ENCODE results near the gene PSMD13.
A peak's percentile ranks its signal among the peaks of the same experiment; 100 is the strongest.

PSMD13 gene

DNA sequence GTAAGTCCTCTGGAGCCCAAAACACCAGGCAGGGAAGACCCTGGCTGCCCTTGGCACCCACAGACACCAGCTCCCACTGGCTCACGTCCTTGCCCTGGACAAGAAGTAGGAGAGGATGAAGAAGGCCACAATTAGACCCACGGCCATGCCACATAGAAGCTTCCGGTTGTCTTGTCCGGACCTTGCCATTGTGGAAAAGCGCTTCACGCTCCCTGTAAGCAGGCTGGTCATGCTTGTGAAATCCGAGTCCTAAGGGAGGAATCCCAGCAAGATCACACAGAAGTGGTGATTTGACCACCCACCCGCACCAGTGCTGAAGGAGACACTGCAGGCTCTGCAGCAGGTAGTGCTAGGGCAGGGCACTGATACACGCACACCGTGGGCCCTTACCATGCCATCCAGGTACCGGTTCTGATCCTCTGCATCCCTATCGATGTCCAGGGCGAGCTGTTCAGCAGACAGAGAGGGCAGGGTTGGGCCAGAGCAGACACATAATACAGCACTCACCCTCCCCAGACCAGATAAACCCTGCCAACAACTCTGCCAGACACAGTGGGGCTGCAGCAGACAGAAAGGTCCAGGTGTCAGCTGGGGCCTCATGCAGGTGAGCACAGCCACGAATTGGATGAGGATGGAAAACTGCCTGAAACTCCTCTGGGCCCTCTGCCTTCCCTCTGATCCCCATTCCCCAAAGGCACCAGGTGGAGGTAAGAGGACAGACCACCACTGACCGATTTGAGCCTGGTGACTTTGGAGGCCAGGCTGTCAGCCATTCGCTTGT is 31.4 kb upstream of the PSMD13 start:
- DNase-seq: no peak

DNA sequence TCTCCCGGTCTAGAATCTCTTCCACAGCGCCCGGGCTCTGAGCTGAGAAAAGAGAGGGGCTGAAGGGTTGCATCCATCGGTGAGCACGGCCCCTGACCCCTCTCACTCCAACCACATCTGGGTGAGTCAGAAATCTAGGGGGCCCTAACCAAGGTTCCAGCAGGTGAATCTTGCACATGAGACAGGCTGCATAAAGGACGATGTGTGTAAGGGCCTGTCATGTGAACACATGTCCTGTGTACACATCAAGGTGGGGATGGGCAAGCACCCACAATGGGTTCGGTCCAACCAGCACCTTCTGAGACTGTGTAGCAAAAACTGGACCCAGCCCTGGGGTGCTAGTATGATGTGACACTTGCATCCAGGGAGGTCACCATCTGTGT is 30.8 kb upstream of the PSMD13 start:
- no peak for DNase-seq

DNA sequence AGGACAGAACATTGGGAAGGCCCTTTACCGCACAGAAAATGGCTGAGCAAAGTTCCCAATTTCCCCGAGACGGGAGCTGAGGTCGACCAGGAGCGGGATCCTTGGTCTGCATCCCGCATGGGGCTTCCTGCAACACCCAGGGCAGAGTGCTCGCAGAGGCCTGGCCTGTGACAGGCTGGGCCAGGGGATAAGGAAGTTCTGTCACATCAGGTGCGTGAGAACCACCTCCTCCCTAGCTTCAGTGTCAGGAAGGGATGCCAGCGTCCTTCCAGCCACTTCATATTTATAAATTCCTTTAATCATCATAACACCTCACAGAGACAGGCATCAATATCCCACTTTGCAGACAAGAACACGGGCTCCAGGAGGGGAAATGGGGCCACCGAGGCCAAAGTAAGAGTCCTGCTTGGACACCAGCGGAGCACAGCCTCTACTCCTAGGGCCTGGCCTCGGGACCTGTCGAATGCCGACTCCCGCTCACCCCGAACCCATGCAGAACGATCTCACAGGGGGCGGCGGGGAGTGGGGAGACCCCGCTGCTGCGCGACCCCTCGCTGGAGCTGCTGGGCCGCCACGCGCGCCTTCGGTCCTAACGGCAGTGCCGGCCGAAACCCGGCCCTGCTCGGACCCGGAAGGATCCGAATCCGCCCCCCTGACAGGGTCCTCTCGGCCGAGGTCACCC is 30.1 kb upstream of the PSMD13 start:
- no peak for DNase-seq

DNA sequence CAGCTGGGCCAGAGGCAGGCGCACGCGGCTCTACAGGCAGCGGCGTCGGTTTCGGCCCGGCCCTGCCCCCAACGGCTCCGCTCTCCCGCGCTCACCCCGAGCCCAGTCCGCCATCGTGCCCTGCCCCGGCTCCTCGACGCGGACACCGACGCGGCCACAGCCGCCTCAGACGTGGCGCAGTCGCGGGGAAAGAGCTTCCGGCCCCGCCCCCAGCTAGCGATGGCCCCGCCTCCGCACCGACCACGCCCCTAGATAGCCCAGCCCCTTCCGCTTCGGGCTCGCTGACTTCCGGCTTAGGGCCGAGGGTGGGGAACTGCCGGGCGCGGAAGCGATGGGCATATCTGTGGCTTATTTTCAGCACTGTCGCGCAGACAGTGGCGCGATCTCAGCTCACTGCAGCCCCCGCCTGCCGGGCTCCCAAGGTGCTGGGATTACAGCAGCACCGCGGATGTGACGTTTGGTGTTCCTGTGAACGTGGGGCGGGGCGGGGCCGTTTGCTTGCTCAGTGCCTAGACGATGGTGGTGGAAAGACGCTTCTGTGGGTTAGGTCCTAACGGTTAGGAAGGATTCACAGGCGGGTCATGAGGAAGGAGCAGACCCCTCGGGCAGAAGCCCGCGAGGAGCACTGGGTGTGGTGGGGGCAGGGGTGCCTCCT is 29.4 kb upstream of the PSMD13 start, which contains the start of the genes BET1L and RIC8A:
Gene BET1L (minus strand): TSS at position 192 of the 655 bp plus-strand sequence. CDS start 78 bp downstream, at position 114.
Gene RIC8A (plus strand): TSS at position 501 of the 655 bp plus-strand sequence. CDS start 1,147 bp downstream, outside the sequence.
- peak; percentile 81 for DNase-seq

DNA sequence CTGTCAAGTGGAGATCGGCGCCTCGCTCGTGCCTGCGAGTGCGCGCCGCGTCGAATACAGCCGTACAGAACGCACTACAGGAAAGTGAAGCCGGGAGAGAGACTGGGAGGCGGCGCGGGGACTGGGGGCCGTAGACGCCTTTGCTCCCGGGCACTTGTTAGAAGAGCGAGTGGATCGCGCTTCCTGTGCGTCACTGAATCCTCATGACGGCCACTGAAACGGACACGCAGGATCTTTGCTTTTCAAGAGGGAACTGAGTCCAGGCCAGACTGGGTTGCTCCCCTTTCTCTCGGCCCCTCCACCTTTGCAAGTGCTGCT is 29.0 kb upstream of the PSMD13 start:
- DNase-seq: no peak

DNA sequence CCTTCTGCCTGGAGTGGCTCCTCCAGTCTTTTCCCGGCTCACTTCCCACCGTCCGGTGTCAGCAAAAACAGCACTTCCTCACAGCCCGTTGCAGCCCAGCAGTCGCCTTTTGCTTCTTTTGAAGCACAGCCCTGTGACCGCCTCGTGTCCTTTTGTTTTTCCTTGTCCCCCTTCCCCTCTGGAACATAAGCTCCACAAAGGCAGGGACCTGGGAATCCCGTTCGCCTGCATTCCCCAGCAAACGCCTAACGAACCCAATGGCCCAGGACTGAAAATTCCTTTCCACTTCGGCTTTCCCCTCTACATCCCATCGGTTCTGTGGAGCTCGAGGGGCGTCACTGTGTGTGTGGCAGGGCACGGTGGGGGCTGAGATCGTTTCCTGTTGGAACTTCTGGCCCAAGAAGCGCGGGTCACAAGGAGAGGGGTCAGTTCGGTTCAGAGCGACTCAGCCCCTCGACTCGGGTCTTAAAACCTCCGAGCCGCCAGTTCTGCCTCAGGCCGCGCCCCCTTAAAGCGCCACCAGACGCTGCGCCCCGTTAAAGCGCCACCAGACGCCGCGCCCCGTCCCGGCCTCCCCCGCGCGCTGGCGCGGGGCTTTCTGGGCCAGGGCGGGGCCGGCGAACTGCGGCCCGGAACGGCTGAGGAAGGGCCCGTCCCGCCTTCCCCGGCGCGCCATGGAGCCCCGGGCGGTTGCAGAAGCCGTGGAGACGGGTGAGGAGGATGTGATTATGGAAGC is 28.4 kb upstream of the PSMD13 start:
- DNase-seq: no peak

DNA sequence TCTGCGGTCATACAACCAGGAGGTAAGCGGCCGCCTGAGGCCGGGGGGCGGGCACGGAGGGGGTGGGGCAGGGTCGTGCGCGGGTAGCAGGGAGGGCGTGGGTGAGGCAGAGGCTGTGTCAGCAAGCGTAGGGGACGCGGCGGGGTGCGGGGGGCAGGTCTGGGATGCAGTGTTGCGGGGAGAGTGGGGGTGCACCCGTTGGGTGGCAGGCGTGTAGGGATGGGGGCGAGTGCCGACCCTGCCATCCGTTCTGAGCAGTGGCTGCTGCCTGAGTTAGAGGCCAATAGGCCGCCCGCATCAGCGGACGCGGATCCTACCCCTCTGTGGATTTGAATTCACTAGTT is 27.9 kb upstream of the PSMD13 start:
- DNase-seq: no peak

DNA sequence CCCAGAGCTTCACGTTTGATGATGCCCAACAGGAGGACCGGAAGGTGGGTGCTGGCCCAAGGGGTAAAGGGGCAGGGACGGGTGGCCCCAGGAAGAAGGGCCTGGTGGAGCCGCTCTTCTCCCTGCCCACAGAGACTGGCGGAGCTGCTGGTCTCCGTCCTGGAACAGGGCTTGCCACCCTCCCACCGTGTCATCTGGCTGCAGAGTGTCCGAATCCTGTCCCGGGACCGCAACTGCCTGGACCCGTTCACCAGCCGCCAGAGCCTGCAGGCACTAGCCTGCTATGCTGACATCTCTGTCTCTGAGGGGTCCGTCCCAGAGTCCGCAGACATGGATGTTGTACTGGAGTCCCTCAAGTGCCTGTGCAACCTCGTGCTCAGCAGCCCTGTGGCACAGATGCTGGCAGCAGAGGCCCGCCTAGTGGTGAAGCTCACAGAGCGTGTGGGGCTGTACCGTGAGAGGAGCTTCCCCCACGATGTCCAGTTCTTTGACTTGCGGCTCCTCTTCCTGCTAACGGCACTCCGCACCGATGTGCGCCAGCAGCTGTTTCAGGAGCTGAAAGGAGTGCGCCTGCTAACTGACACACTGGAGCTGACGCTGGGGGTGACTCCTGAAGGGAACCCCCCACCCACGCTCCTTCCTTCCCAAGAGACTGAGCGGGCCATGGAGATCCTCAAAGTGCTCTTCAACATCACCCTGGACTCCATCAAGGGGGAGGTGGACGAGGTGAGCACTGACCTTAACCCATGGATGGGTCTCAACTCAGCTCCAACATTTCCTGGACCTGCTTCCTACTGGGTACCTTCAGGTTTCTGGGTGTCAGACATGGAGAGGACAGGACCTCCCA is 27.3 kb upstream of the PSMD13 start:
- no peak for DNase-seq

DNA sequence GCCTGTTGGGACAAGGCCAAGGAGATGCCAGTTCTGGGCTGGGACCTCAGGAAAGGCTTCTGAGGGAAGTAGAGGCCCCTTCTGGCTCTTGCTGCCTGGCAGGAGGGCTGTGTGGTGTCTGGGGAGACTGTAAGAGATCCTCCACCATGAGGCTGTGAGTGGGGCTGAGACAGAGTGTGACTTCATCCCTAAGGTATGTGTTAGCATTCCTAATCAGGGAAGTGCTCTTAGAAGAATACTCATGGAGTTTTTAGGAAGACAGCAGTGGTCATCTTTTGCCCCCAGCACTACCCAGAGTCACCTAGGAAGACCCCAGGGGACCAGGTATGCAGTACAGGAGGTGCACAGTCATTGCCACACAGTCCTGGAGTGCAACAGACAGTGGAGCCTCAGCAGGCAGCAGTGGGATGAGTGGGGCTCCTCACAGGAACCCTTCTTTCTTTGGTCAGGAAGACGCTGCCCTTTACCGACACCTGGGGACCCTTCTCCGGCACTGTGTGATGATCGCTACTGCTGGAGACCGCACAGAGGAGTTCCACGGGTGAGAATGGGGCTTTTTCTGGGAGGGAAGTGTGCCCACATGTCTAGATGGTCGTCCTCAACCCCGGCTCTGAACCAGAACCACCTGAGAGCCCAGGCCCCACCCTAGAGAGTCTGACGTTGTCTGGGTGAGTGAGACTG is 26.5 kb upstream of the PSMD13 start:
- DNase-seq: no peak

DNA sequence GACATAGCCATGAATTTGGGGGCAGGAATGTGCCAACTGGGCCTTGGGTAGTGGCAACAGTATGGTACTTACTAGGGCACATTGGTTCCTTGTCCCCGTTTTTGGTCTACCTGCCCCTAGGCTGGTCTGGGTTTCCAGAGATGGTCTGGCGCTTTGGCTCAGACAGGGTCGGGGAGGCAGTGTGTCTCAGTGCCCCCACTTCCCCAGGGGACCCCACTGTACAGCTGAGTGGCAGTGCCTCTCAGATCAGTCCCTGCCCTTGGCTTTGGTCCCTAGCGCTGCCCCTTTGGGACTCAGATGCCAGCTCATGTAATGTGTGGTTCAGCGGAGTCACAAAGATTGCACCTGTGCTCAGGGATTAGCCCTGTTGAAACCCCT is 26.0 kb upstream of the PSMD13 start:
- no peak for DNase-seq

DNA sequence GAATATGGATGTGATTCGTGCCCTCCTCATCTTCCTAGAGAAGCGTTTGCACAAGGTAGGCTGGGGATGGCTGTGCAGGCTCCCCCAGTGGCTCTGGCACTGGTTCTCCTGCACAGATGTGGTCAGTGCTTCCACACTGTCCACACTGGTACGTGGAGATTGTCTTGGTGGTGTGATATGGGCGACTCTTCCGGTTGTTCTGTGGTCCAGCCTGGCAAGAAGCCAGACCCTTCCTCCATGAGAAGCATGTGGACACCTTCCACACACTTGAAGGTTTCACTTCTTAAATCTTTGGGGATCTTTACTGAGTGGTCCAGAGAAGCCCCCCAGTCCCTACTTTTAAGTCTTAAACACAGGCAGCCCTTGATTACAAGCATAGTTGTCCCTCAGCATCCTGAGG is 25.5 kb upstream of the PSMD13 start:
- DNase-seq: no peak

DNA sequence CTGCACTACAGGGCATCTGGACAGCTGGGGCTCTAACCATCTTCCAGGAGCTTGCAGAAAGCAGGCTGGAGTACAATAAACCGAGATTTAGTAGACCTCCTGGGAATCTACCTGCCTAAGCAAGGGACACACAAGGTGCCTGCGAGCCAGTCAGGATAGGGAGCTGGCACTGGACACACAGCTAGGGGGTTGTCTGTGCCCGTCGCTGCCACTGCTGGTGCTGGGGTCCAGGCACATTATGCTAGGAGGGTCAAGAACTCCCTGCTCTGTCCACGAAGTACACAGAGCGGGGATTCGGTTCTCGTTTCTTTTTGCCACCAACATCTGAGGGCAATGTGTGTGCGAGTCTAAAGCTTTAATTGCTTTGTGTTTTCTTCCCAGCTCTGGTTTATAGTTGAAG is 25.0 kb upstream of the PSMD13 start:
- DNase-seq: no peak

DNA sequence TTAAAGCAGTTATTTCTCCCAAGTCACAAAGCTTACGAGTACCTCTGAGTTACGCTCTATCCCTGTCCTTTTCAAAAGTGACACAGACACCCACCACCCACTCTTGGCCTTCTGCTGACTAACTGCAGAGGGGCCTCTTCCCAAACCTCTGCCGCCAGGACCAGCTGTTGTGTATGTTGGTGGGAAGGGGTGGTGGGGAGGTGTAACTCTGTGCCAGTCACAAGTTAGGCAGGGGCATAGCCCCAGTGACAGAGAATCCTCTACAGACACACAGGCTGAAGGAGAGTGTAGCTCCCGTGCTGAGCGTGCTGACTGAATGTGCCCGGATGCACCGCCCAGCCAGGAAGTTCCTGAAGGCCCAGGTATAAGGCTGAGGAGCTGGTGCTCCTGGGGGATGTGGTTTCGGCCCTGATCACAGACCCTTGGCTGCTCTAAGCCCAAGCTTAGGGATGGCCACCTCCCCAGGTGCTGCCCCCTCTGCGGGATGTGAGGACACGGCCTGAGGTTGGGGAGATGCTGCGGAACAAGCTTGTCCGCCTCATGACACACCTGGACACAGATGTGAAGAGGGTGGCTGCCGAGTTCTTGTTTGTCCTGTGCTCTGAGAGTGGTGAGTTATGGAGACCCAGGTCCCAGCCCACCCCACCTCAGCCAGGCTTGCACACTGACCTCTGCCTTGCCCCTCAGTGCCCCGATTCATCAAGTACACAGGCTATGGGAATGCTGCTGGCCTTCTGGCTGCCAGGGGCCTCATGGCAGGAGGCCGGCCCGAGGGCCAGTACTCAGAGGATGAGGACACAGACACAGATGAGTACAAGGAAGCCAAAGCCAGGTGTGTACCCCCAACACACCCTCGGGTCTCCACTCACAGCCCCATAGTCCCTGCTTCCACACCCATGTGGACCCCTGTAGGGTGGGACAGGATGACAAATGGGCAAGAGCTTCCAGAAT is 24.4 kb upstream of the PSMD13 start:
- DNase-seq: no peak

DNA sequence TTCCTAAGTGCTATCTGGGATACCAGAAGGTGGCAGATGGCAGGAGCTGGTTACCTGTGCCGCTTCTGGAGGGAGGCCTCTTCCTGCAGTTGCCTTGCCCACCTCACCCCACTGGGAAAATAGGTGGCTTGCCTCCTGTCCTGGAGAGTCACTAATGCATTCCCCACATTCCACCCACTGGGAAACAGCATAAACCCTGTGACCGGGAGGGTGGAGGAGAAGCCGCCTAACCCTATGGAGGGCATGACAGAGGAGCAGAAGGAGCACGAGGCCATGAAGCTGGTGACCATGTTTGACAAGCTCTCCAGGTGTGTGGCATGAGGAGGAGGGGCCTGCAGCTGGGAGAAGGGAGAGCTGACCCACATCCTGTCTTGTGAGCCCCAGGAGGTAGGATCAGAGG is 23.7 kb upstream of the PSMD13 start:
- DNase-seq: no peak

DNA sequence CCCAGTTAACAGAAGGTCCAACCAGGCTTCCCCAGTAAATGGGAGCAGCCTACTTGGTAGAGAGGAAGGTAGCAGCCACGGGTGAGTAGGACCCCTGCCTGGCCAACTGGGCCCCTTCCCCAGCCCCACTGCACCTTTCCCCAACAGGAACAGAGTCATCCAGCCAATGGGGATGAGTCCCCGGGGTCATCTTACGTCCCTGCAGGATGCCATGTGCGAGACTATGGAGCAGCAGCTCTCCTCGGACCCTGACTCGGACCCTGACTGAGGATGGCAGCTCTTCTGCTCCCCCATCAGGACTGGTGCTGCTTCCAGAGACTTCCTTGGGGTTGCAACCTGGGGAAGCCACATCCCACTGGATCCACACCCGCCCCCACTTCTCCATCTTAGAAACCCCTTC is 22.7 kb upstream of the PSMD13 start:
- no peak for DNase-seq

DNA sequence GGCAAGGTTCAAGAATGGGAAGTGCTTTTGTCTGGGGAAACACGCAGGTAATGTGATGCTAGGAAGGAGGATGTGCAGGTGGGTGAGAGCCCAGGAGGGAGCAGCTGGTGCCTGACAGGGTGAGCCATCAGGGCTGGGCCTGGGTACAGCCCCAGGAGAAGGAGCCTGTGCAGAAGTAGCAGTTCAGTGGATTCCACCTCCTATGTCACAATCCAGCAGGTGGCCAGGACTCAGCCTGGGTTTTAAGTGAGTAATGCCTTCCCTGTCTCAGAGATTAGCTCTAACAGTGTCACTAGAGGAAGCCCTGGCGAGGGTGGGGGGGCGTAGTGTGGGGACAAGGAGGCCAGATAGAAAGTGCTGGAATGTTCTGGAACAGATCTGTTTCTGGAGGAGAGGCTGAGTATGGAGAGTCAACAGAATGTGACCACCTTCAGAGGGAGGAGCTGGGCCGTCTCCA is 21.2 kb upstream of the PSMD13 start:
- no peak for DNase-seq

DNA sequence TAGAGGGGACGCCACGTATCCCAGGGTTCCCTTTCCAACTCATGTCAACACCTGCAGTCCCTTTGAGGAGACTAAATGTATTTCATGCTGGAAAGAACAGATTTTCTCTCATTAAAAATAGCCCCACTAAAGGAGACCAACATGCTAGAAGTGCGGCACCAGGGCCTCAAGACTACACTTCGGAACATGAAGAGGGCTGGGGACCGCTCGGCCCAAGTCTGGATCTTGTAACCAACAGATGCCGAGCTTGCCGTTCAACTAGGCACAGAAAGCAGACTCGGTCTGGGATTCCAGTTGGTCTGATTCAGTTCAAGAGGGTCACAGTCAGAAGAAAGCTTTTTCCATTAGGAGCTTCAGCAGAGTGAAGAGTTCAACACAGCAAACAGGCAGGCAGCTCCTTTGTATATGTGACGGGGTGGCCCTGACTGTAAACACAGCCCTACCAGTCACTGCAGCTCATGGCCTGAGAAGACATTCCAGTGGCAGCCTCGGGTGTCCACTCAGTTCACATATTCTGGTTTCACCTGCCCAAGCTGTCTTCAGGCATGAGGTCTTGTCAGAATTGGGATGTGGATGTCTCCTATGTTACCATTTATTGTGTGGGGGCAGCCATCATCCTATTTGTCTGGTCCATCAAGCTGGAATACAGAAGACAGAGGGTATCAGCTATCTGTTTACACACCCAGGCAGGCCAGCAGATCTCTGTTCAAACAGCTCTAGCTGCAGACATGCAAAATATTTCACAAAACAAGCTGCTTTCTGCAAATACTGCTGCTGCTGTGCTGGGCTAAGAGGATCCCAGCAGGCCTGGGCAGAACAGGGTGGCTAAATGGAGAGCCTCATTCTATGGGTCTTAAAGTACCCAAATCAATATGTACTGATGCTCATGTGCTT is 20.4 kb upstream of the PSMD13 start:
- DNase-seq: no peak

DNA sequence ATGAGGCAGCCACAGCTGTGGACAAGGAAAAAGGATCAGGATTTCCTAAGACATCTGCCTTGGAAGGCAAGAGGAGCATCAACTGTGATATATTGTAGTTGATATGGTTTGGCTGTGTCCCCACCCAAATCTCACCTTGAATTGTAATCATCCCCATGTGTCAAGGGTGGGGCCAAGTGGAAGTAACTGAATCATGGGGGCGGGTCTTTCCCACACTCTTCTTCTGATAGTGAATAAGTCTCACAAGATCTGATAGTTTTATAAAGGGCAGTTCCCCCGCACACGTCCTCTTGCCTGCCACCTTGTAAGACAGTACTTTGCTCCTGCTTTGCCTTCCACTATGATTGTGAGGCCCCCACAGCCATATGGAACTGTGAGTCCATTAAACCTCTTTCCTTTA is 19.1 kb upstream of the PSMD13 start:
- no peak for DNase-seq

DNA sequence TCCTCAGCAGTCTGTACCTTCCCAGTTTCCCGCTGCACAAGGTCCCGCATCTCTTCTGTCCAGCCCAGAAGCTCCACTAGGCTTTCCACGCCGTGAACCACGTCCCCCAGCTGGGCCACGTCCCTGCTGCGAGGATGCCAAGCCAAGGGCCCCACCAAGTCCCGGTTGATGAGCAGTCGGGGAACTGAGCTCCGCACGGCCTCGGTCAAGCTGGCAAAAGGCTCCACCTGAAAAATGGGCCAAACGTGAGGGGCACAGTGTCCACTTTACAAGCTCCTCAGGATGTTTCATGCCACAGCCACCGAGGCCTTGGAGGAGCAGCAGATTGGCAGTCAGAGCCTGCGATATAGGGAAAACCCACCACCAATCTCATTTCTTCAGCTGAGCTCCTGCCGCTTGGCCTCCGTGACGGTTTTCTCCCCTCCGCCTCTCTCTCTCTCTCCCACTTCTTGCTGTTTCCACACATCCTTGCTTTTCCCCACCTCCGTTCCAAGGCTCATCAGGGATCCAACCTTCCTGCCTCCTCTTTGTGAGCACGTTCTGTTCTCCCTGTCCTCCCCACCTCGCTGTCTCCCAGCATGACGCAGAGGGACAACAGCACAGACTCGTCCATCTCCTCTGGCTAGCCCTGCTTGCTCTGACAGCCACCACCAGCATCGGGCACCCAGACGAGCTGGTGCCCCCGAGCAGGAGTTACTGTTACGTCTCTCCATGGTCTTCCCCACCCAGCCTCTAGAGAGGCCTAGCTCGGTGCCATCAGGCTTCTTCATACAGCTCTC is 17.8 kb upstream of the PSMD13 start:
- DNase-seq: no peak

All from DMS 273 treated with DMSO at 0.1 percent for 48 hours (cell line).